HepG2 (cell line): ENCODE measurements around the gene IMPDH1. TPM values are rescaled to one million over a fixed set of nuclear protein-coding genes. Genes with fewer than 3 reads are reported as not detected.

ENCODE experiments used
- ATF7 ChIP-seq, 2 experiments: fragments of 450-650 bp in 1 of 2; sonication (generic) in 1 of 2; formaldehyde crosslinking in 1 of 2; IDR thresholded peaks; 2 replicates each; pipeline versions ENCODE4 v1.4.0 to v1.6.1; 2016 to 2020; ENCODE audit warnings: antibody characterized with exemption in 1 of 2, mild to moderate bottlenecking in 1 of 2, missing genetic modification reagents in 1 of 2
- BCLAF1 ChIP-seq: fragments of 450-650 bp; IDR thresholded peaks from 2 replicates; pipeline ENCODE4 v1.6.1; 2017; ENCODE audit warnings: mild to moderate bottlenecking
- CREB3 ChIP-seq: sonication (generic); formaldehyde crosslinking; IDR thresholded peaks from 2 replicates; pipeline ENCODE4 v1.5.0; 2020; ENCODE audit warnings: missing genetic modification reagents
- FLYWCH1 ChIP-seq: sonication (generic); formaldehyde crosslinking; IDR thresholded peaks from 2 replicates; pipeline ENCODE4 v1.8.1; 2023; ENCODE audit warnings: mild to moderate bottlenecking, missing genetic modification reagents
- GTF3A ChIP-seq: sonication (generic); formaldehyde crosslinking; conservative IDR thresholded peaks from 2 replicates; pipeline ENCODE4 v1.4.0; 2020; ENCODE audit warnings: mild to moderate bottlenecking, missing genetic modification reagents
- HIVEP1 ChIP-seq: sonication (generic); formaldehyde crosslinking; IDR thresholded peaks from 2 replicates; pipeline ENCODE4 v1.4.0; 2020; ENCODE audit warnings: mild to moderate bottlenecking, missing genetic modification reagents
- IRF9 ChIP-seq: sonication (generic); formaldehyde crosslinking; IDR thresholded peaks from 2 replicates; pipeline ENCODE4 v1.8.0; 2022; ENCODE audit warnings: missing genetic modification reagents, mild to moderate bottlenecking, borderline replicate concordance
- NFIC ChIP-seq: IDR thresholded peaks from 2 replicates; pipeline ENCODE4 v1.6.1; 2012; ENCODE audit warnings: mild to moderate bottlenecking, low read length, inconsistent platforms
- PREB ChIP-seq: sonication (generic); formaldehyde crosslinking; IDR thresholded peaks from 2 replicates; pipeline ENCODE4 v1.4.0; 2020; ENCODE audit warnings: missing genetic modification reagents
- RXRB ChIP-seq: IDR thresholded peaks from 2 replicates; pipeline ENCODE4 v1.6.1; 2016; ENCODE audit warnings: borderline replicate concordance, missing genetic modification reagents, missing compliant biosample characterization
- TBL1XR1 ChIP-seq: fragments of 150-350 bp; IDR thresholded peaks from 2 replicates; pipeline ENCODE4 v1.6.1; 2014; ENCODE audit warnings: borderline replicate concordance, low read length; ENCODE audit not compliant: partially characterized antibody
- ZBTB26 ChIP-seq: IDR thresholded peaks from 2 replicates; pipeline ENCODE4 v1.6.1; 2016; ENCODE audit warnings: missing compliant biosample characterization, missing genetic modification reagents, borderline replicate concordance
- ZFP37 ChIP-seq: sonication (generic); formaldehyde crosslinking; IDR thresholded peaks from 2 replicates; pipeline ENCODE4 v1.4.0; 2020; ENCODE audit warnings: missing genetic modification reagents, borderline replicate concordance
- ZNF20 ChIP-seq: sonication (generic); formaldehyde crosslinking; IDR thresholded peaks from 2 replicates; pipeline ENCODE4 v1.4.0; 2020; ENCODE audit warnings: mild to moderate bottlenecking, moderate library complexity, missing genetic modification reagents
- ZNF572 ChIP-seq: sonication (generic); formaldehyde crosslinking; IDR thresholded peaks from 2 replicates; pipeline ENCODE4 v1.5.1; 2020; ENCODE audit warnings: mild to moderate bottlenecking, missing genetic modification reagents
- ZNF639 ChIP-seq: conservative IDR thresholded peaks from 2 replicates; pipeline ENCODE4 v1.6.1; 2018; ENCODE audit warnings: missing genetic modification reagents
- ZNF747 ChIP-seq: sonication (generic); formaldehyde crosslinking; IDR thresholded peaks from 2 replicates; pipeline ENCODE4 v1.8.1; 2023; ENCODE audit warnings: missing genetic modification reagents, mild to moderate bottlenecking, borderline replicate concordance
- ZNF775 ChIP-seq: sonication (generic); formaldehyde crosslinking; IDR thresholded peaks from 2 replicates; pipeline ENCODE4 v1.4.0; 2020; ENCODE audit warnings: missing genetic modification reagents, mild to moderate bottlenecking, moderate library complexity, borderline replicate concordance
- ZSCAN30 ChIP-seq: sonication (generic); formaldehyde crosslinking; IDR thresholded peaks from 2 replicates; pipeline ENCODE4 v1.5.0; 2020; ENCODE audit warnings: mild to moderate bottlenecking, missing genetic modification reagents
- polyA plus RNA-seq, 8 experiments: library from polyadenylated mRNA; depleted of rRNA in 3 of 8; stranded (reverse) in 7 of 8; unstranded in 1 of 8; fragments of >200 nt; fragmentation: Illumina TruSeq in 4 of 8; extraction: Trizol in 4 of 8; gene quantifications; 2 replicates each; pipeline versions ENCODE4 v1.2.1 to v1.2.3, GENCODE V29; 2011 to 2016; ENCODE audit warnings: low read depth in 4 of 8, missing spikeins in 1 of 8, mixed read lengths in 1 of 8; ENCODE audit not compliant: insufficient read depth in 1 of 8
- total RNA-seq, 5 experiments: library from RNA; depleted of rRNA; stranded (reverse); fragments of >200 nt; fragmentation: Illumina TruSeq; extraction: Trizol; gene quantifications; 2 replicates each; pipeline ENCODE4 v1.2.3, GENCODE V29; 2016; ENCODE audit warnings: low read depth in 1 of 5

The IMPDH1 gene
- total and polyA plus RNA-seq, 2 of the 13 experiments (the other 11 are each of a cell fraction or from before 2014, with no cell fraction given), result 22.8 to 34.0 TPM

- TF ChIP-seq GTF3A (CRISPR knock-in tag) (0 out of 2 replicates have a peak, but pooled peaks have one; percentile 48), HIVEP1 (CRISPR knock-in tag) (peak; percentile 98), ZFP37 (CRISPR knock-in tag) (peak; percentile 98), ZNF572 (0 out of 2 replicates have a peak, but pooled peaks have one; percentile 71), ZNF639 (CRISPR knock-in tag) (peak; percentile 96), ZNF775 (CRISPR knock-in tag) (peak; percentile 97), TBL1XR1 (peak; percentile 68), ZBTB26 (CRISPR knock-in tag) (peak; percentile 96), BCLAF1 (no peak), ZSCAN30 (peak; percentile 86; the same call in 1 of the 2 replicates), IRF9 (peak; percentile 97), ZNF20 (CRISPR knock-in tag) (no peak), NFIC (peak; percentile 63; the same call in 1 of the 2 replicates), ATF7 (IDR thresholded peaks at IDR 0.05) (no peak), ATF7 (CRISPR knock-in tag; IDR thresholded peaks at IDR 0.05) (peak; percentile 87), CREB3 (CRISPR knock-in tag) (peak; percentile 99), PREB (CRISPR knock-in tag) (no peak), RXRB (CRISPR knock-in tag) (peak; percentile 94), ZNF747 (CRISPR knock-in tag) (peak; percentile 99; the same call in 1 of the 2 replicates), FLYWCH1 (peak; percentile 99)
These were observed 66.0 kb downstream of the IMPDH1 start, which contains the start of gene RBM28 (continued) for GRCh38 chr7:128343554-128344430.
